Measurements from ENCODE around the gene TNNI2. TPM values are rescaled to one million over a fixed set of nuclear protein-coding genes. Genes with fewer than 3 reads are reported as not detected.
A peak's percentile ranks its signal among the peaks of the same experiment; 100 is the strongest.

Gene TNNI2
- total RNA-seq, 2 experiments from 2014 or later = not detected

- no peak overlapping the region for H3K27ac Mint-ChIP-seq
- CTCF ChIA-PET = interaction anchor here (0.6 to 7.8 kb wide), 11 partner anchors 19 to 321 kb away, joined by 3 to 232 read pairs (median 3); partner anchors contain the start of gene LSP1
- no peaks in the 10 kb centered on the region for H3K36me3 Mint-ChIP-seq (ENCODE audit: low read depth)
- H3K9me3 Mint-ChIP-seq = no peaks in the 10 kb centered on the region
- no peak for DNase-seq
- H3K27me3 Mint-ChIP-seq (ENCODE audit: low read depth) = peaks cover 2% of the 10 kb centered on the region
- intact Hi-C loops (cut with micrococcal nuclease) = loop anchor here (5.0 to 10.0 kb wide), 2 partner anchors 54 to 73 kb away; no protein-coding TSS in a partner anchor
- H3K4me1 Mint-ChIP-seq (ENCODE audit: low read depth) = no peaks in the 10 kb centered on the region
- H3K4me3 Mint-ChIP-seq = no peak overlapping the region
Observed at GRCh38 chr11:1830322-1831223, 8.2 kb upstream of the TNNI2 start.

- CTCF ChIA-PET = interaction anchor here (0.7 to 7.8 kb wide), 18 partner anchors 18 to 322 kb away, joined by 3 to 232 read pairs (median 6); partner anchors contain the start of genes KRTAP5-6, LSP1 and TNNT3
- peaks cover 2% of the 10 kb centered on the region for H3K27me3 Mint-ChIP-seq (ENCODE audit: low read depth)
- no peak overlapping the region for H3K4me3 Mint-ChIP-seq
- no peaks in the 10 kb centered on the region for H3K36me3 Mint-ChIP-seq (ENCODE audit: low read depth)
- no peak overlapping the region for H3K27ac Mint-ChIP-seq
- intact Hi-C loops (cut with micrococcal nuclease) = loop anchor here (1.0 to 10.0 kb wide), 4 partner anchors 53 to 178 kb away; no protein-coding TSS in a partner anchor
- no peak for DNase-seq
- no peaks in the 10 kb centered on the region for H3K4me1 Mint-ChIP-seq (ENCODE audit: low read depth)
- no peaks in the 10 kb centered on the region for H3K9me3 Mint-ChIP-seq
Observed at GRCh38 chr11:1831338-1832210, 7.2 kb upstream of the TNNI2 start.

- intact Hi-C loops (cut with micrococcal nuclease) = loop anchor here (1.0 to 10.0 kb wide), 4 partner anchors 52 to 179 kb away; no protein-coding TSS in a partner anchor
- Mint-ChIP-seq H3K27ac (no peak overlapping the region), H3K36me3 (ENCODE audit: low read depth) (no peaks in the 10 kb centered on the region), H3K27me3 (ENCODE audit: low read depth) (peaks cover 2% of the 10 kb centered on the region), H3K4me1 (ENCODE audit: low read depth) (no peaks in the 10 kb centered on the region), H3K4me3 (no peak overlapping the region), H3K9me3 (no peaks in the 10 kb centered on the region)
- CTCF ChIA-PET = interaction anchor here (0.5 to 7.8 kb wide), 38 partner anchors 10 to 324 kb away, joined by 3 to 232 read pairs (median 5); partner anchors contain the start of genes DUSP8, KRTAP5-6, LSP1 and TNNT3
- DNase-seq = peak; percentile 64
Observed at GRCh38 chr11:1832211-1832919, 6.4 kb upstream of the TNNI2 start.

- no peaks in the 10 kb centered on the region for H3K4me1 Mint-ChIP-seq (ENCODE audit: low read depth)
- H3K9me3 Mint-ChIP-seq = no peaks in the 10 kb centered on the region
- DNase-seq = no peak
- H3K27me3 Mint-ChIP-seq (ENCODE audit: low read depth) = peaks cover 2% of the 10 kb centered on the region
- H3K27ac Mint-ChIP-seq = no peak overlapping the region
- H3K36me3 Mint-ChIP-seq (ENCODE audit: low read depth) = no peaks in the 10 kb centered on the region
- intact Hi-C loops (cut with micrococcal nuclease) = loop anchor here (1.0 to 10.0 kb wide), 4 partner anchors 52 to 180 kb away; no protein-coding TSS in a partner anchor
- H3K4me3 Mint-ChIP-seq = no peak overlapping the region
- CTCF ChIA-PET = interaction anchor here (0.5 to 7.8 kb wide), 39 partner anchors 10 to 324 kb away, joined by 3 to 232 read pairs (median 5); partner anchors contain the start of genes DUSP8, KRTAP5-6, LSP1 and TNNT3
Observed at GRCh38 chr11:1832920-1833295, 5.9 kb upstream of the TNNI2 start.

- H3K9me3 Mint-ChIP-seq = no peaks in the 10 kb centered on the region
- no peaks in the 10 kb centered on the region for H3K36me3 Mint-ChIP-seq (ENCODE audit: low read depth)
- no peak overlapping the region for H3K27ac Mint-ChIP-seq
- intact Hi-C loops (cut with micrococcal nuclease) = loop anchor here (5.0 to 10.0 kb wide), 2 partner anchors 51 to 77 kb away; no protein-coding TSS in a partner anchor
- no peaks in the 10 kb centered on the region for H3K4me1 Mint-ChIP-seq (ENCODE audit: low read depth)
- H3K27me3 Mint-ChIP-seq (ENCODE audit: low read depth) = no peaks in the 10 kb centered on the region
- no peak for DNase-seq
- no peak overlapping the region for H3K4me3 Mint-ChIP-seq
- CTCF ChIA-PET = interaction anchor here (0.6 to 7.8 kb wide), 22 partner anchors 12 to 323 kb away, joined by 3 to 232 read pairs (median 8); partner anchors contain the start of genes LSP1 and TNNT3
Observed at GRCh38 chr11:1834062-1834610, 4.6 kb upstream of the TNNI2 start.

- H3K4me1 Mint-ChIP-seq (ENCODE audit: low read depth) = no peaks in the 10 kb centered on the region
- H3K4me3 Mint-ChIP-seq = no peak within 1 kb of the TSS
- intact Hi-C loops (cut with micrococcal nuclease) = loop anchor here (5.0 to 10.0 kb wide), 2 partner anchors 50 to 78 kb away; no protein-coding TSS in a partner anchor
- H3K36me3 Mint-ChIP-seq (ENCODE audit: low read depth) = no peaks in the 10 kb centered on the region
- CTCF ChIA-PET = interaction anchor here (0.6 to 7.8 kb wide), 10 partner anchors 19 to 318 kb away, joined by 3 to 232 read pairs (median 8); partner anchors contain the start of gene LSP1
- no peak for DNase-seq
- no peaks in the 10 kb centered on the region for H3K27me3 Mint-ChIP-seq (ENCODE audit: low read depth)
- H3K9me3 Mint-ChIP-seq = no peaks in the 10 kb centered on the region
- no peak within 1 kb of the TSS for H3K27ac Mint-ChIP-seq
Observed at GRCh38 chr11:1834779-1835670, 3.8 kb upstream of the TNNI2 start, which contains the start of gene SYT8. TSS of gene SYT8 (plus strand) at chr11:1834990. CDS start at chr11:1835106, 116 bp downstream.

GRCh38 chr11:1835671-1836010, 3.1 kb upstream of the TNNI2 start:
- Mint-ChIP-seq H3K4me1 (ENCODE audit: low read depth) (no peaks in the 10 kb centered on the region), H3K4me3 (no peak overlapping the region), H3K27me3 (ENCODE audit: low read depth) (no peaks in the 10 kb centered on the region), H3K36me3 (ENCODE audit: low read depth) (no peaks in the 10 kb centered on the region), H3K9me3 (no peaks in the 10 kb centered on the region), H3K27ac (no peak overlapping the region)
- no peak for DNase-seq
- intact Hi-C loops (cut with micrococcal nuclease) = loop anchor here (10.0 kb wide), 1 partner anchor 49 kb away; no protein-coding TSS in a partner anchor
- CTCF ChIA-PET = interaction anchor here (1.6 to 7.8 kb wide), 4 partner anchors 47 to 183 kb away, joined by 7 to 232 read pairs (median 28); no protein-coding TSS in a partner anchor

- no peak for DNase-seq
- Mint-ChIP-seq H3K4me1 (ENCODE audit: low read depth) (no peaks in the 10 kb centered on the region), H3K9me3 (no peaks in the 10 kb centered on the region), H3K27me3 (ENCODE audit: low read depth) (no peaks in the 10 kb centered on the region), H3K27ac (no peak overlapping the region), H3K4me3 (no peak overlapping the region), H3K36me3 (ENCODE audit: low read depth) (no peaks in the 10 kb centered on the region)
- intact Hi-C loops (cut with micrococcal nuclease) = loop anchor here (10.0 kb wide), 1 partner anchor 49 kb away; no protein-coding TSS in a partner anchor
- CTCF ChIA-PET = interaction anchor here (0.5 to 7.8 kb wide), 8 partner anchors 46 to 313 kb away, joined by 3 to 232 read pairs (median 6); no protein-coding TSS in a partner anchor
Observed at GRCh38 chr11:1836011-1836945, 2.5 kb upstream of the TNNI2 start.

- no peaks in the 10 kb centered on the region for H3K9me3 Mint-ChIP-seq
- H3K36me3 Mint-ChIP-seq (ENCODE audit: low read depth) = no peaks in the 10 kb centered on the region
- peak; percentile 77 for DNase-seq
- no peak overlapping the region for H3K27ac Mint-ChIP-seq
- H3K4me1 Mint-ChIP-seq (ENCODE audit: low read depth) = no peaks in the 10 kb centered on the region
- intact Hi-C loops (cut with micrococcal nuclease) = loop anchor here (1.0 to 10.0 kb wide), 3 partner anchors 47 to 315 kb away; no protein-coding TSS in a partner anchor
- H3K4me3 Mint-ChIP-seq = no peak overlapping the region
- no peaks in the 10 kb centered on the region for H3K27me3 Mint-ChIP-seq (ENCODE audit: low read depth)
- CTCF ChIA-PET = interaction anchor here (0.6 to 7.8 kb wide), 8 partner anchors 14 to 185 kb away, joined by 3 to 232 read pairs (median 6); no protein-coding TSS in a partner anchor
Observed at GRCh38 chr11:1837171-1838076, 1.4 kb upstream of the TNNI2 start.
